ENCODE data around the gene CRY2.

DNA sequence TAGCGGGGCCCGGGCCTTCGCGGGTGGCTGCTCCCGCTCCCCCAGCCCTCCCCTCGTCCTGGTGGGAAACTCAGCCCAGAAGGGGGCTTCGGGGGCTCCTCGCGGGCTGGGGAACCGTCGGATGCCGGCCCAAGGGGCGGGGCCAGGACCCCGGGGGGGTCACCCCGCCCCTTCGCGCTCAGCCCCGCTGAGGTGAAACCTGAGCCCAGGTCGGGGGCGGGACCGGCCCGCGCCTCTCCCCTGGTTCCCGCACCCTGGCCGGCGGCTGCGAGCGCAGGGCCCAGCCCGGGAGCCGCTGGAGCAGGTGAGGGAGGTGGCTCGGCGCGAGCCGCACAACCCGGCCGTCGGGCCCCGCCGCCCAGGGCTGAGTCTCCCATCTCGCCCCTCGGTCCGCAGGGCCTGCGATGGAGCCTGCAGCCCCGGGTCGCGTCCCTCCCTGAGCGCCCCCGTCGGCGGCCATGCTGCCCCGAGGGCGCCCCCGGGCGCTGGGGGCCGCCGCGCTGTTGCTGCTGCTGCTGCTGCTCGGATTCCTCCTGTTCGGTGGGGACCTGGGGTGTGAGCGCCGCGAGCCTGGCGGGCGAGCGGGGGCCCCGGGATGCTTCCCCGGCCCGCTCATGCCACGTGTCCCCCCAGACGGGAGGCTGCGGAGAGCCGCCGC is 75.3 kb downstream of the CRY2 start, which contains the start of gene LARGE2:
- TF ChIP-seq, protein P1, sequence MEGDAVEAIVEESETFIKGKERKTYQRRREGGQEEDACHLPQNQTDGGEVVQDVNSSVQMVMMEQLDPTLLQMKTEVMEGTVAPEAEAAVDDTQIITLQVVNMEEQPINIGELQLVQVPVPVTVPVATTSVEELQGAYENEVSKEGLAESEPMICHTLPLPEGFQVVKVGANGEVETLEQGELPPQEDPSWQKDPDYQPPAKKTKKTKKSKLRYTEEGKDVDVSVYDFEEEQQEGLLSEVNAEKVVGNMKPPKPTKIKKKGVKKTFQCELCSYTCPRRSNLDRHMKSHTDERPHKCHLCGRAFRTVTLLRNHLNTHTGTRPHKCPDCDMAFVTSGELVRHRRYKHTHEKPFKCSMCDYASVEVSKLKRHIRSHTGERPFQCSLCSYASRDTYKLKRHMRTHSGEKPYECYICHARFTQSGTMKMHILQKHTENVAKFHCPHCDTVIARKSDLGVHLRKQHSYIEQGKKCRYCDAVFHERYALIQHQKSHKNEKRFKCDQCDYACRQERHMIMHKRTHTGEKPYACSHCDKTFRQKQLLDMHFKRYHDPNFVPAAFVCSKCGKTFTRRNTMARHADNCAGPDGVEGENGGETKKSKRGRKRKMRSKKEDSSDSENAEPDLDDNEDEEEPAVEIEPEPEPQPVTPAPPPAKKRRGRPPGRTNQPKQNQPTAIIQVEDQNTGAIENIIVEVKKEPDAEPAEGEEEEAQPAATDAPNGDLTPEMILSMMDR (IDR thresholded peaks at IDR 0.05; ENCODE audit: low read depth, low read length): no peak
- TF ChIP-seq EZH2phosphoT487 (IDR thresholded peaks at IDR 0.05; ENCODE audit: low read depth): no peak
